WI38 (cell line): ENCODE results near the gene UCN3.

ENCODE experiments used
- H3K4me3 ChIP-seq: 2 replicates; pipeline ENCODE4 v1.5.1; 2011; ENCODE audit warnings: low read depth, mild to moderate bottlenecking, control low read depth, low read length
- TF ChIP-seq, protein P1 (sequence below): IDR thresholded peaks from 2 replicates; pipeline ENCODE4 v1.5.1; 2012; ENCODE audit warnings: low read depth, mild to moderate bottlenecking, control low read depth, low read length

Gene UCN3

GRCh38 chr10:5364890-5365338 lies at the start of gene UCN3:
TSS of gene UCN3 (plus strand) at chr10:5364966. CDS start at chr10:5373721, 8,755 bp downstream.
- no peak within 1 kb of the TSS for H3K4me3 ChIP-seq
- TF ChIP-seq, protein P1, sequence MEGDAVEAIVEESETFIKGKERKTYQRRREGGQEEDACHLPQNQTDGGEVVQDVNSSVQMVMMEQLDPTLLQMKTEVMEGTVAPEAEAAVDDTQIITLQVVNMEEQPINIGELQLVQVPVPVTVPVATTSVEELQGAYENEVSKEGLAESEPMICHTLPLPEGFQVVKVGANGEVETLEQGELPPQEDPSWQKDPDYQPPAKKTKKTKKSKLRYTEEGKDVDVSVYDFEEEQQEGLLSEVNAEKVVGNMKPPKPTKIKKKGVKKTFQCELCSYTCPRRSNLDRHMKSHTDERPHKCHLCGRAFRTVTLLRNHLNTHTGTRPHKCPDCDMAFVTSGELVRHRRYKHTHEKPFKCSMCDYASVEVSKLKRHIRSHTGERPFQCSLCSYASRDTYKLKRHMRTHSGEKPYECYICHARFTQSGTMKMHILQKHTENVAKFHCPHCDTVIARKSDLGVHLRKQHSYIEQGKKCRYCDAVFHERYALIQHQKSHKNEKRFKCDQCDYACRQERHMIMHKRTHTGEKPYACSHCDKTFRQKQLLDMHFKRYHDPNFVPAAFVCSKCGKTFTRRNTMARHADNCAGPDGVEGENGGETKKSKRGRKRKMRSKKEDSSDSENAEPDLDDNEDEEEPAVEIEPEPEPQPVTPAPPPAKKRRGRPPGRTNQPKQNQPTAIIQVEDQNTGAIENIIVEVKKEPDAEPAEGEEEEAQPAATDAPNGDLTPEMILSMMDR, result no peak

GRCh38 chr10:5317547-5318107 lies 47.1 kb upstream of the UCN3 start:
- TF ChIP-seq, protein P1, result no peak
- H3K4me3 ChIP-seq, result no peak overlapping the region

DNA sequence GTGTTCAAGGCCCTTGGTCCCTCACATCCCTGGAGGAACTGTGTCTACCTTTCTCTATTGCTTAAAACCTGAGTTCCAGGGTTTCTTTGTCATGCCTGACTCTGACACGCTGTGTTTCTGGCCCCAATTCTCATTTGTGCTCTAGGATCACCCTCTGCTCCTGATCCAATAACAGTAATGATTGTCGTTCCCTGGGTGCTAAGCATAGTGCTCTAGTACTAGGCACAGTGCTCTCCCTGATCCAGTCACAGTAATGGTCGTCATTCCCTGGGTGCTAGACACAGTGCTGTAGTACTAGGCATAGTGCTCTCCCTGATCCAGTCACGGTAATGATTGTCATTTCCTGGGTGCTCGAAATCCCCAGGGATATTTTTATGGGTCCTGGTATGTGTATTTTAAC lies 46.6 kb upstream of the UCN3 start:
- TF ChIP-seq, protein P1, result no peak
- H3K4me3 ChIP-seq, result no peak overlapping the region

DNA sequence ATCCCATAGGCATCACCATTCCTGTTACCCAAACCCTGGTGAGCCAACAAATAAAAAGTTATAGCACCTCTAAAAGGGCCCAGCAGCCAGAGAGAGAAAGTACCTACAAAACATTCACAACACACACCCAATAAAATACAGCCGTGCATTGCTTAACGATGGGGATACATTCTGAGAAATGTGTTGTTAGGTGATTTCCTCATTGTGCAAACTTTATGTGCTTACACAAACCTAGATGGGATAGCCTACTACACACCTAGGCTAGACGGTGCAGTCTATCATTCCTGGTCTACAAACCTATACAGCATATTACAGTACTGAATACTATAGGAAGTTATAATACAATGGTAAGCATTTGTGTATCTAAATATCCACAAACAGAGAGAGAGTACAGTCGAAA lies 44.9 kb upstream of the UCN3 start:
- no peak overlapping the region for H3K4me3 ChIP-seq
- TF ChIP-seq, protein P1, result no peak

DNA sequence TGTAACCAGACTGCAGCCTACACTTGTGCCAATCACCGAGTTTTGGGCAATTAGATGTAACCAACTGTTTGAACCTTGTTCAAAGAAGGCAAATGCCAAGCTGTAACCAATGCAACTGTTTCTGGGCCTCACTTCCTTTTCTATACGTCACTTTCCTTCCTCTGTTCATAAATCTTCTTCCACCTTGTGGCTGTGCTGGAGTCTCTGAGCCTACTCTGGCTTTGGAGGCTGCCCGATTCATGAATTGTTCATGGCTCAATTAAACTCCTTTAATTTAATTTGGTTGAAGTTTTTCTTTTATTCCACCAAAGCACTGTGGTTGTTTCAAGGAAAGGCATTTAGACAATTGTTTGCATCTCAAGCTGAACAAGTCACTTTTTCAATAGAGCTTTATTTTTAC lies 43.5 kb upstream of the UCN3 start:
- no peak overlapping the region for H3K4me3 ChIP-seq
- TF ChIP-seq, protein P1, result no peak

DNA sequence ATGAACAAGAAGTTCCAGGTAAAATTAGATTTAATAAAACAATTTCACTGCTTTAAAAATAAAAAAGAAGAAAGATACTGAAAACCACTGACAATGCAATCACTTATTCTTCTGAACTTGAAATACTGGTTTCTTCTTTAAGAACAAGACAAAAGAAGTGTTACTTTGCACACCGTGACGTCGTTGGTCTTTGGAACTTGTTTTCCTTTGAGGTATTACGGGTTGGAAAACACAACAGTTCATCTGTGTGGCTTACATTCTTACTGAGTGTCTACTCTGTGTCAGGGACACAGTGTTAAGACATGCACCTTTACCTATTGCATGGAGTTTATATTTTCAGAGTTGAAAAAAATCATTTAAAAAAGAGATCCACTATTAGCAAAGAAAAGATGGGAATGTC lies 41.3 kb upstream of the UCN3 start:
- H3K4me3 ChIP-seq, result no peak overlapping the region
- TF ChIP-seq, protein P1, result no peak

DNA sequence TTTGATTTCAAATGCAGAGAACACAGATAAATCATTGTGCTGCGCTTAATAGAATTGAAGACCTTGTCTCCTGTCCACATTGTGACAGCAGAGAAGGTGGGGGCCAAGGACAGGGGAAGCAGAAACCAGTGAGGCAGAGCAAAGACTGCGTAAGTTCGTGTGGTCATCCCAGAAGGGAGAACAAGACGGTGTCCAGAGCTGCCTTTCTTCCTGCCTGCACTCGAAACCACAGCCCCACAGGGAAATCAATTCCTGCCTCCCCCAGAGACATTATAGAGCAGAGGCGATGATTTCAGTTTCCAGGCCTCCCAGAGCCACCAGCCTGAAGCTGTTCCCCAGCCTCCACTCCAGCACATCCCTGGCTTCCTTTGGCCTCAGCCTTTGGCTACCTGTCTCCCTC lies 39.7 kb upstream of the UCN3 start:
- H3K4me3 ChIP-seq, result no peak overlapping the region
- TF ChIP-seq, protein P1, result no peak
